Liver (tissue), 3 donors: ENCODE results near the gene GPR22.

ENCODE experiments used
- CTCF ChIP-seq: fragments of 150-350 bp; IDR thresholded peaks from 2 replicates; pipeline ENCODE4 v1.5.1; 2017; ENCODE audit warnings: improper control_type of control experiment, low read depth, low read length; ENCODE audit not compliant: missing input control
- HNF4G ChIP-seq: IDR thresholded peaks from 2 replicates; pipeline ENCODE4 v1.6.1; 2016; ENCODE audit warnings: antibody characterized with exemption
- JUND ChIP-seq, 2 donors: IDR thresholded peaks; 2 replicates each; pipeline ENCODE4 v1.6.1; 2016; ENCODE audit warnings: antibody characterized with exemption in 2 of 2
- RAD21 ChIP-seq, 2 donors: IDR thresholded peaks; 2 replicates each; pipeline ENCODE4 v1.6.1; 2016; ENCODE audit warnings: antibody characterized with exemption in 2 of 2, mild to moderate bottlenecking in 2 of 2
- REST ChIP-seq: IDR thresholded peaks from 2 replicates; pipeline ENCODE4 v1.6.1; 2016; ENCODE audit warnings: antibody characterized with exemption, mild to moderate bottlenecking
- SP1 ChIP-seq: IDR thresholded peaks from 2 replicates; pipeline ENCODE4 v1.6.1; 2018; ENCODE audit warnings: antibody characterized with exemption, mild to moderate bottlenecking
- TAF1 ChIP-seq: conservative IDR thresholded peaks from 2 replicates; pipeline ENCODE4 v1.6.1; 2016; ENCODE audit warnings: antibody characterized with exemption, mild to moderate bottlenecking
- YY1 ChIP-seq: IDR thresholded peaks from 2 replicates; pipeline ENCODE4 v1.6.1; 2016; ENCODE audit warnings: antibody characterized with exemption, mild to moderate bottlenecking
- TF ChIP-seq, protein P1 (sequence below): IDR thresholded peaks from 2 replicates; pipeline ENCODE4 v1.6.1; 2016; ENCODE audit warnings: antibody characterized with exemption
- TF ChIP-seq, protein P2 (sequence below): IDR thresholded peaks from 2 replicates; pipeline ENCODE4 v1.6.1; 2016; ENCODE audit warnings: antibody characterized with exemption
- donor health status: healthy.
- donor health status: healthy.

DNA sequence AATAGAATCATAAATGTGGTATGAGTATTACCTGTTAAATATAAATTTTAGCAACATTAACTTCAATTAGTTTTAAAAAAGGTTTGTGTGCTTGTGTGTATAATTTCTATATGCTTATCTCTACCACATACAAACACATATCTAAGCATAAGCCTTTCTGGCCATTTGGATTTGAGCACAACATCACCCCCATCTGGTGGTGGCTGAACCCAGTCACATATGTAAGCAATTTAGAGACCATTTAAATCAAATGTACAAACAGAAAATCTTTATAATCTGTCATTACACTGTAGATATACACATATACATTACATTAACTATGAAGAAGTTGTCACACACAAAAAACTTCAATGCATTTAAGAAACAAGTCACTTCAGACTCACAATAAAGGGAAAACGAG is 31.7 kb downstream of the GPR22 start:
- TF ChIP-seq YY1 (no peak), RAD21 (IDR thresholded peaks at IDR 0.05) (peak; percentile 48 to 69), SP1 (no peak), JUND (IDR thresholded peaks at IDR 0.05) (no peak), CTCF (no peak), REST (no peak), TAF1 (no peak), HNF4G (no peak)
- TF ChIP-seq, protein P1, sequence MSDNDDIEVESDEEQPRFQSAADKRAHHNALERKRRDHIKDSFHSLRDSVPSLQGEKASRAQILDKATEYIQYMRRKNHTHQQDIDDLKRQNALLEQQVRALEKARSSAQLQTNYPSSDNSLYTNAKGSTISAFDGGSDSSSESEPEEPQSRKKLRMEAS, result no peak
- TF ChIP-seq, protein P2, sequence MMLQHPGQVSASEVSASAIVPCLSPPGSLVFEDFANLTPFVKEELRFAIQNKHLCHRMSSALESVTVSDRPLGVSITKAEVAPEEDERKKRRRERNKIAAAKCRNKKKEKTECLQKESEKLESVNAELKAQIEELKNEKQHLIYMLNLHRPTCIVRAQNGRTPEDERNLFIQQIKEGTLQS, result no peak
